GM18519 (cell line): ENCODE results near the gene UCMA.

Experiments
- ATAC-seq: cut with Tn5 transposase; IDR thresholded peaks from one replicate; pipeline ENCODE4 v1.9.1; 2021; ENCODE audit warnings: mild to moderate bottlenecking, moderate library complexity; ENCODE audit not compliant: unreplicated experiment, low FRiP score

The UCMA gene

GRCh38 chr10:13189961-13190360 lies 44.2 kb downstream of the UCMA start:
- no peak for ATAC-seq

- ATAC-seq: no peak
Measured at GRCh38 chr10:13188593-13188992, 45.6 kb downstream of the UCMA start.

GRCh38 chr10:13187135-13187534 lies 47.0 kb downstream of the UCMA start:
- ATAC-seq: no peak

- no peak for ATAC-seq
Measured at GRCh38 chr10:13184730-13185514, 49.3 kb downstream of the UCMA start.

GRCh38 chr10:13184276-13184675 lies 49.9 kb downstream of the UCMA start:
- ATAC-seq: no peak

- no peak for ATAC-seq
Measured at GRCh38 chr10:13183625-13184024, 50.5 kb downstream of the UCMA start.

- ATAC-seq: no peak
Measured at GRCh38 chr10:13182424-13182823, 51.8 kb downstream of the UCMA start.

GRCh38 chr10:13180788-13181187 lies 53.4 kb downstream of the UCMA start:
- ATAC-seq: no peak

- ATAC-seq: no peak
Measured at GRCh38 chr10:13173616-13174015, 60.6 kb downstream of the UCMA start.
